D341Med (cell line): ENCODE data around the gene SSBP2.
"Not testable (repeated sequence)": the region's sequence is repeated elsewhere in the genome, so short reads cannot be mapped to it uniquely, and the experiment has no call there.

Source experiments
- DNase-seq: peaks from one replicate; pipeline ENCODE4 v3.0.0; 2012; ENCODE audit warnings: low spot score

SSBP2 gene

GRCh38 chr5:81428446-81428845 is 322.5 kb downstream of the SSBP2 start:
- no peak for DNase-seq

- DNase-seq = no peak
Observed at GRCh38 chr5:81427566-81427965, 323.3 kb downstream of the SSBP2 start.

- DNase-seq = no peak
Observed at GRCh38 chr5:81426359-81427030, 324.4 kb downstream of the SSBP2 start.

- DNase-seq = peak; percentile 21
Observed at GRCh38 chr5:81425569-81425968, 325.3 kb downstream of the SSBP2 start.

GRCh38 chr5:81424728-81425127 is 326.2 kb downstream of the SSBP2 start:
- DNase-seq = no peak

GRCh38 chr5:81422671-81423070 is 328.2 kb downstream of the SSBP2 start:
- DNase-seq = no peak

GRCh38 chr5:81420039-81420667 is 330.7 kb downstream of the SSBP2 start:
- DNase-seq = no peak

GRCh38 chr5:81418606-81419005 is 332.3 kb downstream of the SSBP2 start:
- no peak for DNase-seq

GRCh38 chr5:81417052-81417451 is 333.8 kb downstream of the SSBP2 start:
- no peak for DNase-seq

GRCh38 chr5:81409896-81410295 is 341.0 kb downstream of the SSBP2 start:
- DNase-seq = no peak

- no peak for DNase-seq
Observed at GRCh38 chr5:81409361-81409760, 341.5 kb downstream of the SSBP2 start.

GRCh38 chr5:81408496-81408895 is 342.4 kb downstream of the SSBP2 start:
- no peak for DNase-seq

GRCh38 chr5:81407811-81408210 is 343.1 kb downstream of the SSBP2 start:
- not testable (repeated sequence) for DNase-seq

- no peak for DNase-seq
Observed at GRCh38 chr5:81405126-81405891, 345.6 kb downstream of the SSBP2 start.

- no peak for DNase-seq
Observed at GRCh38 chr5:81402192-81402930, 348.5 kb downstream of the SSBP2 start.

- DNase-seq = no peak
Observed at GRCh38 chr5:81401266-81401665, 349.6 kb downstream of the SSBP2 start.

- DNase-seq = no peak
Observed at GRCh38 chr5:81400375-81400774, 350.5 kb downstream of the SSBP2 start.

- no peak for DNase-seq
Observed at GRCh38 chr5:81398741-81399140, 352.2 kb downstream of the SSBP2 start.

GRCh38 chr5:81397176-81397575 is 353.7 kb downstream of the SSBP2 start:
- DNase-seq = no peak

- no peak for DNase-seq
Observed at GRCh38 chr5:81395262-81395661, 355.6 kb downstream of the SSBP2 start.

- DNase-seq = peak; percentile 25
Observed at GRCh38 chr5:81393783-81394718, 356.8 kb downstream of the SSBP2 start, which contains the start of gene ACOT12. Gene ACOT12, minus strand, starts transcription at chr5:81394134. Its CDS starts 20 bp downstream, at chr5:81394114.
